ENCODE data around the gene HOXA9. TPM values are rescaled to one million over a fixed set of nuclear protein-coding genes. Genes with fewer than 3 reads are reported as not detected.

HOXA9 gene
- total RNA-seq, 1 donor from 2014 or later = not detected

DNA sequence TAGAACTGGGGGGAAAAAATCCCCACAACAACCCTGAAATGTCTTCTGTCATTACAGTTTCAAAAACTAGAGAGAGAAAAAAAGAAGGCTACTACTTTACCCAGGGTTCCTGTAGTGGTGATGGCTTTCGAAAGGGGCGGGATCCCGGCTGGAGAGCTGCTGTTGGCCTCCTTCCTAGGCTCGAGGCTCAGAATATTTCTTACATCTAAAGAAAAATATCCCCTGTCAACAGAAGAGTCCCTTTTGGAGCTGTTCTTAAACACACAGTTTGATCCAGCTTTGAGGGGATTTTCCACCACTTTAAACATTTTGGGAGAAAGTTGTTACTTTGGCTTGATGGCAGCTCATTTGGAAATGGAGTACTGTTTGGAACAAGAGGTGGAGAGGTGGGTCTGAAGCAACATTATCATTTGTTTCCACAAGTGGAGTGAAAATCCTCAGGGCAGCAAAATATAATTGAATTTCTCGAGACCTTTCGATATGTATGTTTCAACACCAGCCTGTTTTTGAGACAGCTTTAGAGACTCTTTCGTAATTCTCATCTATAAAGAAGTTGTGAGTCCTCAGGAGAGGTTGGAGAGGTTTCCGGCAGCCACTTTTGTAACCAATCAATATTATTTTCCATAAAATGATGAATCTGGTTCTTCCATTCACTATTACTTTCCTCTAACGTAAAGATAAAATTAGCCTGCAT lies 29.5 kb upstream of the HOXA9 start:
- H3K9me3 Mint-ChIP-seq (ENCODE audit: unreplicated experiment) = peaks cover 17% of the 10 kb centered on the region
- H3K27me3 ChIP-seq (ENCODE audit: insufficient read depth, low read length) = peaks cover 94% of the 10 kb centered on the region
- no peak overlapping the region for H3K4me2 ChIP-seq (ENCODE audit: low read length)
- H3K4me1 Mint-ChIP-seq (ENCODE audit: low read depth, unreplicated experiment) = no peaks in the 10 kb centered on the region
- TF ChIP-seq EZH2 (IDR thresholded peaks at IDR 0.05; ENCODE audit: insufficient read depth, low read length) = no peak
- TF ChIP-seq, protein P1, sequence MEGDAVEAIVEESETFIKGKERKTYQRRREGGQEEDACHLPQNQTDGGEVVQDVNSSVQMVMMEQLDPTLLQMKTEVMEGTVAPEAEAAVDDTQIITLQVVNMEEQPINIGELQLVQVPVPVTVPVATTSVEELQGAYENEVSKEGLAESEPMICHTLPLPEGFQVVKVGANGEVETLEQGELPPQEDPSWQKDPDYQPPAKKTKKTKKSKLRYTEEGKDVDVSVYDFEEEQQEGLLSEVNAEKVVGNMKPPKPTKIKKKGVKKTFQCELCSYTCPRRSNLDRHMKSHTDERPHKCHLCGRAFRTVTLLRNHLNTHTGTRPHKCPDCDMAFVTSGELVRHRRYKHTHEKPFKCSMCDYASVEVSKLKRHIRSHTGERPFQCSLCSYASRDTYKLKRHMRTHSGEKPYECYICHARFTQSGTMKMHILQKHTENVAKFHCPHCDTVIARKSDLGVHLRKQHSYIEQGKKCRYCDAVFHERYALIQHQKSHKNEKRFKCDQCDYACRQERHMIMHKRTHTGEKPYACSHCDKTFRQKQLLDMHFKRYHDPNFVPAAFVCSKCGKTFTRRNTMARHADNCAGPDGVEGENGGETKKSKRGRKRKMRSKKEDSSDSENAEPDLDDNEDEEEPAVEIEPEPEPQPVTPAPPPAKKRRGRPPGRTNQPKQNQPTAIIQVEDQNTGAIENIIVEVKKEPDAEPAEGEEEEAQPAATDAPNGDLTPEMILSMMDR (IDR thresholded peaks at IDR 0.05; ENCODE audit: insufficient read depth, low read depth, low read length) = no peak
- H3K79me2 ChIP-seq (ENCODE audit: insufficient read depth, low read length) = no peaks in the 10 kb centered on the region
- H2AFZ ChIP-seq (ENCODE audit: low read depth, low read length) = no peak overlapping the region
- H3K27ac ChIP-seq (ENCODE audit: low read depth, low read length) = no peak overlapping the region
- no peak overlapping the region for H3K9ac ChIP-seq (ENCODE audit: low read length)
- H3K9me3 ChIP-seq (ENCODE audit: insufficient read depth, low read depth, low read length) = peaks cover 3% of the 10 kb centered on the region
- FAIRE-seq (no peak), DNase-seq (ENCODE audit: low read depth) (no peak)
- no peaks in the 10 kb centered on the region for H3K4me1 ChIP-seq (ENCODE audit: insufficient read depth, low read length)
- H3K36me3 ChIP-seq (ENCODE audit: insufficient read depth, low read length) = no peaks in the 10 kb centered on the region
- peaks cover 9% of the 10 kb centered on the region for H4K20me1 ChIP-seq (ENCODE audit: insufficient read depth, low read length)
- no peak overlapping the region for H3K4me3 Mint-ChIP-seq (ENCODE audit: unreplicated experiment)
- peaks cover 84% of the 10 kb centered on the region for H3K27me3 Mint-ChIP-seq (ENCODE audit: low read depth, unreplicated experiment)
- no peaks in the 10 kb centered on the region for H3K36me3 Mint-ChIP-seq (ENCODE audit: low read depth, unreplicated experiment)
- H3K4me3 ChIP-seq (ENCODE audit: insufficient read depth, low read depth, low read length) = no peak overlapping the region
- no peak overlapping the region for H3K27ac Mint-ChIP-seq (ENCODE audit: unreplicated experiment)

DNA sequence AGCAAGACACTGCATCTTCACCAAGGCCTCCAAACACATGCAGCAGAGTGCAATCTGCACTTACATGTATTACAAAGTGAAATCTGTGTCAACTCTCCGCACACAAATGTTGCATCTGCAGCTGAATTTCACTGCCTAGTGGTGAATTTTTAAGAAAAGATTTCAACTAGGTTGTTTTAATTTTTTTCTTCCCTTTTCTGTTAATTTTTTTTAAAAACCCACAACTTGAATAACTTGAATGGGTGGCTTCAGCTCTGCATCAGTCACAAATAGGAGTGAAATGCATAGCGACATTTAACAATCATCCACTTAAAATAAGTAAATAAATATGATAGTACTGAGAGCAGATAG lies 28.6 kb upstream of the HOXA9 start:
- peaks cover 17% of the 10 kb centered on the region for H3K9me3 Mint-ChIP-seq (ENCODE audit: unreplicated experiment)
- H3K4me1 ChIP-seq (ENCODE audit: insufficient read depth, low read length) = peaks cover 1% of the 10 kb centered on the region
- TF ChIP-seq, protein P1 (IDR thresholded peaks at IDR 0.05; ENCODE audit: insufficient read depth, low read depth, low read length) = no peak
- no peak for TF ChIP-seq EZH2 (IDR thresholded peaks at IDR 0.05; ENCODE audit: insufficient read depth, low read length)
- no peak overlapping the region for H3K4me2 ChIP-seq (ENCODE audit: low read length)
- H3K36me3 Mint-ChIP-seq (ENCODE audit: low read depth, unreplicated experiment) = no peaks in the 10 kb centered on the region
- no peak overlapping the region for H3K27ac Mint-ChIP-seq (ENCODE audit: unreplicated experiment)
- no peak overlapping the region for H3K27ac ChIP-seq (ENCODE audit: low read depth, low read length)
- H3K27me3 Mint-ChIP-seq (ENCODE audit: low read depth, unreplicated experiment) = peaks cover 89% of the 10 kb centered on the region
- H4K20me1 ChIP-seq (ENCODE audit: insufficient read depth, low read length) = peaks cover 15% of the 10 kb centered on the region
- no peak for DNase-seq (ENCODE audit: low read depth)
- H3K9me3 ChIP-seq (ENCODE audit: insufficient read depth, low read depth, low read length) = peaks cover 4% of the 10 kb centered on the region
- no peak overlapping the region for H3K4me3 ChIP-seq (ENCODE audit: insufficient read depth, low read depth, low read length)
- H2AFZ ChIP-seq (ENCODE audit: low read depth, low read length) = no peak overlapping the region
- no peaks in the 10 kb centered on the region for H3K4me1 Mint-ChIP-seq (ENCODE audit: low read depth, unreplicated experiment)
- FAIRE-seq = no peak
- no peaks in the 10 kb centered on the region for H3K79me2 ChIP-seq (ENCODE audit: insufficient read depth, low read length)
- no peak overlapping the region for H3K9ac ChIP-seq (ENCODE audit: low read length)
- peaks cover 98% of the 10 kb centered on the region for H3K27me3 ChIP-seq (ENCODE audit: insufficient read depth, low read length)
- H3K36me3 ChIP-seq (ENCODE audit: insufficient read depth, low read length) = no peaks in the 10 kb centered on the region
- no peak overlapping the region for H3K4me3 Mint-ChIP-seq (ENCODE audit: unreplicated experiment)

DNA sequence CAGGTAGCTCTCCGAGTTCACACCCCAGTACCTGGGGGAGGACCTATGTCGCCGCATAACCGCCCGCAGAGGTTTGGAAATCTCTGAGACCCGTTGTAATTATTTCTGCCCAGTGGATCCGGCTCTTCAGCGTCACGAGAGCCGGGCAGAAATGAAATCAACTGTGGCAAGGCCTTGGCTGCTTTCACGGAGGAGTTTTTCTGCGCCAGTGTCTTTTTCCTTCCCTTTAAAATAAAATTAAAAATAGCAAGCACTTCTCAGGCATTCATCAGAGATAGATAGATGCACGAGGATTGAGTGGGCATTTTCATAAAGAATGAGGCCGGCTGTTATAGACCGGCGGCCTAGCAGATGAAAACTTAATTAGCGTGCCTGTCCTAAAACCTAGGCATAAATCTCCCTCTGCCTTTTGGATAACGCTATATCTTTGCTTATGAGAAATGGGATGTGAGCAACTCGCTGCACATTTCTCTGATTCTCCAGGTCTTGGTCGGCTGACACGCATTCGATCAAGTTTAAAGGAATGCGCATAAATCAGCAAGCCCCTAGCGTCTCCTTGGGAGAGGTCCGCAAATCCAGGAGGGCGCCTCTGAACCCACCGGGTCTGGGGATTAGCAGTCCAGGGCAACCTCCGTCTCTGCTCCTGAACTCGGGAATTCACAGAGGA lies 28.1 kb upstream of the HOXA9 start:
- Histone ChIP-seq H4K20me1 (ENCODE audit: insufficient read depth, low read length) (peaks cover 15% of the 10 kb centered on the region), H3K9ac (ENCODE audit: low read length) (no peak overlapping the region), H3K4me3 (ENCODE audit: insufficient read depth, low read depth, low read length) (no peak overlapping the region), H3K9me3 (ENCODE audit: insufficient read depth, low read depth, low read length) (peaks cover 6% of the 10 kb centered on the region), H3K4me1 (ENCODE audit: insufficient read depth, low read length) (peaks cover 3% of the 10 kb centered on the region), H3K79me2 (ENCODE audit: insufficient read depth, low read length) (no peaks in the 10 kb centered on the region), H3K27ac (ENCODE audit: low read depth, low read length) (no peak overlapping the region), H3K27me3 (ENCODE audit: insufficient read depth, low read length) (peaks cover 98% of the 10 kb centered on the region), H3K4me2 (ENCODE audit: low read length) (peak overlapping the region; percentile 62), H3K36me3 (ENCODE audit: insufficient read depth, low read length) (no peaks in the 10 kb centered on the region), H2AFZ (ENCODE audit: low read depth, low read length) (no peak overlapping the region)
- Mint-ChIP-seq H3K27ac (ENCODE audit: unreplicated experiment) (no peak overlapping the region), H3K9me3 (ENCODE audit: unreplicated experiment) (peaks cover 17% of the 10 kb centered on the region), H3K4me3 (ENCODE audit: unreplicated experiment) (no peak overlapping the region), H3K27me3 (ENCODE audit: low read depth, unreplicated experiment) (peaks cover 89% of the 10 kb centered on the region), H3K4me1 (ENCODE audit: low read depth, unreplicated experiment) (no peaks in the 10 kb centered on the region), H3K36me3 (ENCODE audit: low read depth, unreplicated experiment) (no peaks in the 10 kb centered on the region)
- TF ChIP-seq, protein P1 (IDR thresholded peaks at IDR 0.05; ENCODE audit: insufficient read depth, low read depth, low read length) = no peak
- peak; percentile 48 for TF ChIP-seq EZH2 (IDR thresholded peaks at IDR 0.05; ENCODE audit: insufficient read depth, low read length)
- DNase-seq (ENCODE audit: low read depth) (no peak), FAIRE-seq (no peak)

Data from astrocyte (in vitro differentiated cells and primary cell).